HG03039 (cell line): Measurements from ENCODE around the gene ZNF202.
"Not testable (repeated sequence)": the region's sequence is repeated elsewhere in the genome, so short reads cannot be mapped to it uniquely, and the experiment has no call there.

ENCODE experiments used
- ATAC-seq: cut with Tn5 transposase; IDR thresholded peaks from one replicate; pipeline ENCODE4 v1.9.1; 2021; ENCODE audit warnings: mild to moderate bottlenecking, moderate library complexity; ENCODE audit not compliant: unreplicated experiment

ZNF202 gene

DNA sequence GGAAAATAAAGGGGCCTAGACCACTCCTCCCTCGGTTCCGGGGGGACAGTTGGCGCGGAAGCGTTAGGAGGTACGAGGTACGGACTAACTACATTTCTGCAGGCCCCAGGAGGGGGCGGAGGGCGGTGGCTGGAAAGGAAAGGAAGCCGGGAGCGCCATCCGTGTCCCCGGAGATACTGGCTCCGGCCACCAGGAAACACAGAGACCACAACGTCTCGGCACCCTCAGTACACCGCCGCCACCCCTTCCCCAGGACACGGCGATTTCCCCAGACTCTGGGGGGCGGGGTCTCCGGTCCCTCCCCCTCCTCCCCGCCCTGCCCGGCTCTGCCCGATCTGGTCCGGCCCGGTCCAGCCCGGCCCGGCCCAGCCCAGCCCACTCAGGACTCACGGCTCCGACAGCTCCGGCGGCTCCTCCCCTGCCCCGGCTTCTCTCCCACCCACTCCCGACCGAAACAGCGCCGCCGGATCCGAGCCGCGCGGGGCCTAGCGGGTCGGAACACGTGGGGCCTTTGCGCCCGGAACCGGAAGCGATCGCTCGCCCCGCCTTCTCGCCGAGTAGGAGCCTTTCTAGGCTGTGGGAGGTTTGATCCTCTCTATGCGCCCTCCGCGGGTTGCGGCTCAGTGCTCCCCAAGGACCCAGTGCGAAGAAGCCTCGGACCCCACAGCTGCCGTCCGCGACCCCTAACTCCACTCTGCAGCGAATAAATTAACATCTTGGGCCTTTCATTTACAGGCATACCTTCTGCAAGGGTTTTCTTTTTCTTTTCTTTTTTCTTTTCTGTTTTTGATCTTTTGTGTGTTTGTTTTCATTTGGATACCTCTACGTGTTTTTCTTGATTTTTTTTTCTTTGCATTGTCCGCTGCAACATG lies at the start of gene ZNF202:
Gene ZNF202, minus strand, starts transcription at position 502 of the 872 bp plus-strand sequence. CDS start 10,772 bp downstream, outside the sequence.
- peak; percentile 99 for ATAC-seq

DNA sequence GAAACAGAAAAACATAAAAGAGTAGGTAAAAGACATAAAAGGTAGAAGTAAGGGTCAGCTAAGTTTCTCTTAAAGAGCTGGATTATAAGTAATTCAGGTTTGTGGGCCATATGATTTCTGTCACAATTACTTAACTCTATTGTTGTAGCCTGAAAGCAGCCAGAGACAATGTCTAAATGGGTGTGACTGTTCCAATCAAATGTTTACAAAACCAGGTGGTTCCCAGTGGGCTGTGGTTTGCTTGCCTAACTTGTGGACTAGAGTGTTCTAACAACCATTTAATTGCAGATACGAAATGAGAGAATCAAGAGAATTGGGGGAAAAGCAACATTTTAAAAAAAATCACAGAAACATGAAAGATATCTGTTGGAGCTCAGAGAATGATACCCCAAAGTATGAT lies 42.1 kb upstream of the ZNF202 start:
- no peak for ATAC-seq

DNA sequence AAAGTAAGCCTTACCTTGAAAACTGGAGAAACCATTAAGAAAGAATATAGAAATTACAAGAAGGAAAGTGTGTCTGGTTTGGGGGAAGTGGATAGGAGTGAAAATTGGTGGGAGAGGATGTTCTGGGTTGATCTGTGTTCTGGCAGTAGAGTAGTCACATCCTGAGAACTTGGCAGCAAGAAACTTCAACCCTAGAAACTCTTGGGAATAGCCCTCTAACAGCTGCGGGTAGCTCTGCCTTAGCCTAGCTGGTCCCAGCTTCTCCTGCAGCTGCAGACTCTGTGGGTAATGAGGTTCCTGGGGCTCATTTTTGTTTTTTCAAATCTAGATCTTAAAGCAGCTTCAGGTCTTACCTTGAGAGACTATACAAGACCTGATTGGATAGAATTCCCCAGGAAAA lies 37.1 kb upstream of the ZNF202 start:
- ATAC-seq, result no peak

DNA sequence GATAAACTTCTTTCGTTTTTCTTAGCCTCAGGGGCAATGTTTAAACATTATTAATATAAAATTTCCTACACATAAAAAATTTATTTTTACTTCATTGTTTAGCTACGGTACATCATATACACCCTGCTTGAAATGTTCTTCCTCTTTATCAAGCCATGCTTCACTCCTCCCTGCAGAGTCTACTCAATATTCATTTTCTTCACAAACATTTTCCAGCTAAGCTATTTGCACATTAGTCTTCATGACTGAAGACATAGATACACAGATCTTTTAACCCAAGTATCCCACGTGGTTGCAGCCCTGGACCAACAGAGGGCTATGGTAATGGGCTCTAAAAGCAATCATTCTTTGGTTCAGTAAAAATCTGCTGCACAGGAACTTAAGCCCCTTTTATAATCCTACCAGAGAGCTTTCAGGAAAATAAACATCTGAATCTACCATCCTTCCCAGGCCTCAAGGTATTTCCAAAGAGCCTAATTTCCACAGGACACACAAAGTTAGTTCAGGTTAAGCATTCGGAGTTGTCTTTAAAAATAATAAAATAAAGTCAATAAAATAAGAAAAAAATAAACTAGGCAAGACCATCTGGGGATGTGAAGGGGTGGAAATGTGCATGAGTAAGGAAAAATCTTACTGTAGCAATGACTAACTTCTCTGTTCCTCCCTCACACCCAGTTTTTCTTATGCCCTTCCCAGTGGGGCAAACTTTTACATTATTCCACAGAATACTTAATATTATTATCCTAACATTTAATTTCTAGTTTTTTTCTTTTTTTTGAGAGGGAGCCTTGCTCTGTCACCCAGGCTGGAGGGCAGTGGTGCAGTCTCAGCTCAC lies 34.5 kb upstream of the ZNF202 start:
- ATAC-seq, result no peak

DNA sequence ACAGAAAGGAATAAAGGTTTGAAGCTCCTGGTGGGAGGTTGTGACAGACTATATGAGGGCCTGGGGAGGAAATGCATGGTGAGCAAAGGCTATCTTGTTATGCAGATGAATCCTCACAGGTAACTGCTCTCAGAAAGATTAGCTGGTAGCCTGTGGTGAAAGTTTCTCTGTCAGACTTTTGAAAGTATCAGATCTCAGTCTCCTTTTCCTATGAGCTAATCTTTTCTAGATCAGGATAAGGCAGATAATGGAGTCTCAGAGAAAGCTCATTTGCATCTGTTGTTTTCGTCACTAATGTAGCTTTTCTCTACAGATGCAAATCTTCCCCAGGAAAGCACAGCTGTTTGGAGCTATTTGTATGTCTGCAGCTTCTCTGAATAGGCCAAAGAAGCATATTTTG lies 33.8 kb upstream of the ZNF202 start:
- ATAC-seq, result peak; percentile 53

DNA sequence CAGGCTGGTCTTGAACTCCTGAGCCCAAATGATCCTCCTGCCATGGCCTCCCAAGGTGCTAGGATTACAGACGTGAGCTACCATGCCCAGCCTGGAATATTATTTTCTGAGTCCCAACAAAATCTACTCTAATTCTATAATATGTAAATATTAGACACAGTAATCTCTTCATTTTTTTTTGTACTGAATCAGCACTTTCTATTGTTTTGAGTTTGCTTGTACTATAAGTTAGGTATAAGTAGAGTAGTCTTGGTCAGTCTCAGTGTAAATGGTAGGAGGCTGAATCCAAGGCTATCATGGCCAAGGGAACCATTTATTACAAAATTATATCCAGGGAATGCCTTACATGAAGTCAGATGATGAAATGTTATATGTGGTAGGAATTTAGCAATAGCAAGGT lies 32.5 kb upstream of the ZNF202 start:
- ATAC-seq, result no peak

DNA sequence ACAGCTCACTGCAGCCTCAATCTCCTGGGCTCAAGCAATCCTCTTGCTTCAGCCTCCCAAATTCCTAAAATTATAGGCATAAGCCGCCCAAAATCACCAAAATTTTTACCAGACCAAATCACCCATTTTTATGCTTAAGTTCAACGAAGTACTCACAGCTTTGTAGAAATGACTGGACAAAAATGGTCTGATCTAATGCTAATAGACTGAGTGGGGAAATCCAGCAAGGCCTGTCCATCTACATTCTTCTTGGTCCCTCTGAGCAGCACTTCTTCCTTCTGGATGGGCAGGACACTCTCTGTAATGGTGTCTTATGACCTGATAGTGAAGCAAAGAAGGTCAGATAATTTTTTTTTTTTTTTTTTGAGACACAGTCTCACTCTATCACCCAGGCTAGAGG lies 31.6 kb upstream of the ZNF202 start:
- no peak for ATAC-seq

DNA sequence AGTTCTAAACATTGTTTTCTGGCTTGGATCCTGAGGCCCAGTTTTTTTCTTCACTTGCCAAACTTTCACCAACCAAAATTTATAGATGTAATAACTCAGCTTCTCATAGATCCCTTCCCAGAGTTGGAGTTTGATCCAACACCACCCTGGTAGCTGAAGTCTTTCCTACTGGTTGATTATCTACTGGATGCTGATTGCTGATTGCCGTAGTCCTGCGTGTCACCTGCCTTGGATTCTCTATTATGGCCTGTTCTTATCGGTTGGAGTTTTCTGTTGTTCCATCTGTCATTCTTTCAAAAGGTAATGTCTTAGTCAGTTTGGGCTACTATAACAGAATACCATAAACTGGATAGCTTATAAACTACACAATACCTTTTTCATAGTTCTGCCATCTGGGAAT lies 30.2 kb upstream of the ZNF202 start:
- no peak for ATAC-seq

DNA sequence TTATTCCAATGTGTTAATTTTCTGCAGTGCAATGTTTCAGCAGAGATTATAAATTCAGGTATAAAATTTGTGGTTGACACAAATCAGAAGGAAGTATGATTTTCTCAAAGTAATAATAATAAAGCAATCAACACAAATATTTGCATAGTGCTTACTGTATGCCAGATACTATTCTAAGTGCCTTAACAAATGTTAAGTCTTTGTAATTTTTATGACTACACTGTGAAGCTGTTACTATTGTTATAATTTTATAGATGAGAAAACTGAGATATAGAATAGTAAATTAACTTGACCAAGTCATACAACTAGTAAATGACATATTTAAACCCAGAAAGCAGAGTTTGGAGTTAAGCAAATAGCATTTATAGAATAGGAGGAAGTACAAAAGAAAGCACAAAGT lies 29.3 kb upstream of the ZNF202 start:
- no peak for ATAC-seq

DNA sequence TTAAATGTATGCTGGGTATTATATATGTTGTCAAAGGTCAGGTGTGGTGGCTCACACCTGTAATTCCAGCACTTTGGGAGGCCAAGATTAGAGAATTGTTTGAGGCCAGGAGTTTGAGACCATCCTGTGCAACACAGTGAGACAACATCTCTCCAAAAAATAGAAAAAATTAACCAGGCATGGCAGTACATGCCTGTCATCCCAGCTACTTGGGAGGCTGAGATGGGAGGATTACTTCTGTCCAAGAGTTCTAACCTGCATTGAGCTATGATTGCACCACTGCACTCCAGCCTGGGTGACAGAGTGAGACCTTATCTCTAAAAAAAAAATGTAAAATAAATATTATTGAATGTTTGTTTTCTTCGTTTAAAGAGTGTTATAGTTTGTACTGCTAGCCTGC lies 24.1 kb upstream of the ZNF202 start:
- ATAC-seq, result no peak

DNA sequence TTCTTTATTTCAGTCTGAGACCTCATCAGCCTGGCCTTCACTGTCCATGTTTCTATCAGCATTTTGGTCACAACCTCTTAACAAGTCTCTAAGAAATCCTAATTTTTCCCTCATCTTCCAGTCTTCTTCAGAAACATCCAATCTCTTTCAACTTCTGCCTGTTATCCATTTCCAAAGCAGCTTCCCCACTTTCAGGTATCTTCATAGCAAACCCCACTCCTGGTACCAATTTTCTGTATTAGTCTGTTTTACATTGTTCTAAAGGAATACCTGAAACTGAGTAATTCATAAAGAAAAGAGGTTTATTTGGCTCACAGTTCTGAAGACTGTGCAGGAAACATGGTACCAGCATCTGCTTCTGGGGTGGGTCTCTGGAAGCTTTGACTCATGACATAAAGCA lies 21.0 kb upstream of the ZNF202 start:
- ATAC-seq, result no peak

DNA sequence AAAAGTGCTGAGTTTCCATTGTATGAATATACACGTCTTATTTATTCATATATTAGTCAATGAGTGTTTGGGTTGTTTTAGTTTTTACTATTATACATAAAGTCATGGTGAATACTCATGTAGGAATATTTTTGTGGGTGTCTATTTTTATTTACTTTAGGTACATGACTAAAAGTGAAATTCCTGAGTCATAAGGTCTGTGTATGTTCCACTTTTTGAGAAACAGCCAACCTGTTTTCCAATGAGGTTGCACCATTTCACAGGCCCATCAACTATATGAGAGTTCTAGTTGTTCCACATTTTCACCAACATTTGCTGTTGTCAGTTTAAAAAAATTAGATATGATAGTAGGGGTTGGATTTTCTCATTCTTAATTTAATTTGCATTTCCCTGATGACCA lies 19.4 kb upstream of the ZNF202 start:
- ATAC-seq, result peak; percentile 79

DNA sequence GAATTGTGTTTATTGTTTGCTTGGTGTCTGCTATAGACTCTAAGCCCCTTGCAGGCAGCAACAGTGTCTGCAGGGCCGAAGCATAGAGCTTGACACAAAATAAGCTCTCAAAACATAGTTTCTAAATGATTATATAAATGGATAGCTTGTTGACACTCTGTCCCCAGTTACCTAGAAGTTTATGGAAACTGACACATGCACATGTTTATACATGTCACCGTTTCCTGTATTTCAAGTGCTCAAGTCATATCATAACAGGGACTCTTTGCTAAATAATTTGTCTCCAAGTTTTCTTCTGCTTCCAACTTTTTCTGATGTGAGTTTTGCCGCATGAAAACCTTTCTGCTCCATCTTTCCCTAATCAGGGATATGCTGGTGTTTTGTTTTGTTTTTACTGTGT lies 16.5 kb upstream of the ZNF202 start:
- ATAC-seq, result no peak

DNA sequence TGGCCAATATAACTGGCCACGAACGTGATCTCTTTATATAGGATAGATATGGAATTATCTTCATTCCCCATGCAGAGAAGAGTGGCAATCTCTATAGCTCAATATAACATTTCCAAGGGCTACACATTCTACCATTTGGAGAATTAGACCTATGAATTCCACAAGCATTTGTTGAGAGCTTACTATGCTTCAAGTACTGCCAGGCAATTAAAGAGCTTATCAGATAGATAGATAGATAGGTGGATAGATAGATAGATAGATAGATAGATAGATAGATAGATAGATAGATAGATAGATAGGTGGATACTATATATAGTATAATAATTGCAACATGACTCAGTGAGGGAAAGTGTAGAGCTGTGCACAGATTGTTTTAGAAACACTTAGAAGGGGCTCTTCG lies 14.4 kb upstream of the ZNF202 start:
- ATAC-seq, result no peak

DNA sequence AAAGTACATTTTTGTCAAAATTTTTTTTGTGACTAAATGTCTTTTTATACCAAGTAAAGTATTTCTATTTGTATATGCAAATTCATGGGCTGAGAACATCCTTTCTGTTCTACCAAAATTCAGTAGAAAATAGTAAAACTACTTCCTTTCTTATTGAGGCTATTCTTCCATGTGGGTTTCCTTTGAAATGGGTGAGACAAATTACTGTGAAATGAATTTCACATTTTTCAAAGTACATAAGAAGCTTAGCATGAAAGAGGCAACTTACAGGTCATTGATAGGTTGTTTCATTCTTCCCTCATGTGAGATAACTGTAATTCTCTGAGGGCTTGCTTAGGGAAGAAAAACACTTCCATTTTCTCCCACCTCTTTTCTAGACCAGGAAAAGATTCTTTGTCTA lies 13.9 kb upstream of the ZNF202 start:
- no peak for ATAC-seq

DNA sequence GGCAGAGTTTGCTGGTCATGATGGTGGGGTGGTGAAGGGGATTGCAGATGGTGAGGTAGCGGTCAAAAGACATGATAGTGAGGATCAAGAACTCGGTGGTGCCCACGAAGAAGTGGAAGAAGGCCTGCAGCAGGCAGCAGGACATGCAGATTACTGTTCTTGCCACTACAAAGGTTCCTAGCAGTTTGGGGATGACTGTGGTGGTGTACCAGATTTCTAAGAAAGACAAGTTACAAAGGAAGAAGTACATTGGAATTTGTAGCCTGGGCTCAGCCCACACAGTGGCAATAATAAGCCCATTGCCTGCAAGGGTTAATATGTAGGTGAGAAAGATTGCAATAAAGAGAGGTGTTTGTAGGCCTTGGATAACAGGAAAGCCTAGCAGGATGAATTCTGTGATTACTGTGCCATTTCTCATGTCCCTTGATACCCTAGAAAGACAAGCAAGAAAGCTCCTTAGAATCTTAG lies 12.7 kb upstream of the ZNF202 start, which contains the start of gene OR6X1:
Gene OR6X1, minus strand, starts transcription at position 418 of the 468 bp plus-strand sequence. Its CDS starts 0 bp downstream, at position 418.
- ATAC-seq, result no peak

DNA sequence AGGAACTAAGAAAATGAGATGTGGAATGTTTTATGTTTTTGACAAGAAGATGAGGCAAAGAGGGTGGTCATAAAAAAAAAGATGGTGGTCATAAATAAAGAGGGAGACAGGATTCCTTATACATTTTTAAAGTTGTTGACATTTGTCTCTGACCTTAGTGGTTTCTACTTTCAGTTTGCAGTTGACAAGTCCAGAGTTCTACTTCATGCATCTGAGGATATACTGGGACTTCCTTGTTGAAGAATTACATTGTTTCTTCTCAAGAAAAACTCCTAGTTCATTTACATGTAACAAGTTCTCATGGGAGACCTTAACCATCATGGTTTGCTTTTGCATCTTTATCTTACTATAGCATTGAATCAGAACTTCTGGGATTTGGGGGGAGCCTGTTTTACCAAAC lies 11.7 kb upstream of the ZNF202 start:
- no peak for ATAC-seq

DNA sequence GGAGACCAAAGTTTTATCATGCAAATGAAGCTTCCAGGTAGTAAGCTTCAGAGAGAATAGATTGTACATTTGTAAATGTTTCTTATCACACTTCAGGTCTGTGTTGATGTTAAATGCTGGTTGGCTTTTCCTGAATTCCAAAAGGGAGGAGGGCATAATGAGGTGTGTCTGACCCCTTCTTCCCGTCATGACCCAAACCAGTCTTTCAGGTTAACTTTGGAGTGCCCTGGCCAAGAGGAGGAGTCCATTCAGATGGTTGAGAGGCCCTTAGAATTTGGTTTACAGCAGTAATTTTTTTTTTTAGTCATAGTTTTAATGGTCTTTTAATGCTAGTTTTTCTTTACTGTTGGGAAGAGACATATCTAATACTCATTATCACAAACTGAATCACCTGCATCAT lies 10.3 kb upstream of the ZNF202 start:
- ATAC-seq, result no peak

DNA sequence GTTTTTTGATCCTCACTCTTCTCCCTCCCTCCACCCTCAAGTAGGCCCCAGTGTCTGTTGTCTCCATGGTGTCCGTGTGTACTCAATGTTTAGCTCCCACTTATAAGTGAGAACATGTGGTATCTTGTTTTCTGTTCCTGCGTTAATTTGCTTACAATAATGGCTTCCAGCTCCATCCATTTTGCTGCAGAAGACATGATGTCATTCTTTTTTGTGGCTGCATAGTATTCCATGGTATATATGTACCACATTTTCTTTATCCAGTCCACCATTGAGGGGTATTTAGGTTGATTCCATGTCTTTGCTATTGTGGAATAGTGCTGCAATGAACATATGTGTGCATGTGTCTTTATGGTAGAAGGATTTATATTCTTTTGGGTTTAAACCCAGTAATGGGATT lies 6.9 kb upstream of the ZNF202 start:
- not testable (repeated sequence) for ATAC-seq

DNA sequence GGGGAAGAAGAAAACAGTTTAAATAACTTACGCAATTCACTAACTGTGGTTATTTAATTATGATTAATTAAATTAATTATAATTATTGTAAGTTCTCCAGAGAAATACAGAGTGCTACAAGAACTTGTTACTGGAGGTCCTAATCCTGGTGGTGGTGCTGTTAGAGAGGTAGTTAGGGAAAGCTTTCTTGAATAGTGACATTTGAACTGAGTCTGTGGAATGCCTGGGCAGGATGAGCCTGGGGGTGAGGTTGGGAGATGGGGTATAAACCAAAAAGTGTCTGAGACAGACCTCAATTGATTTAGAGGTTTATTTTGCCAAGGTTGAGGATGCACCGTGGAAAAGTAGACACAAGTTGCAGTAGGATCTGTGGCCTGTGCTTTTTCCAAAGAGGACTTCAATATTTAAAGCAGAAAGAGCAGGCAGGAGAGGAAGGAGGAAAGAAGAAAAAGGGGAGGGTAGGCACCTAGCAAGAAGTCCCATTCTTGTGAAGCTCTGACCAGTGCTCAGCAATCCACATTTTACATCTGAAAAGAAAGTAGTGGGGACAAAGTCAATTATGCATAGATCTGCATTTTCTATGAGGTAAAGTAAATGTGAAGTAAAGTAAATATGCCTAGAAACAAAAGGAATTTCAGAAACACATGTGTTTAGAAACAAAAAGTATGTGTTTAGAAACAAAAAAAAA lies 4.4 kb upstream of the ZNF202 start:
- no peak for ATAC-seq

DNA sequence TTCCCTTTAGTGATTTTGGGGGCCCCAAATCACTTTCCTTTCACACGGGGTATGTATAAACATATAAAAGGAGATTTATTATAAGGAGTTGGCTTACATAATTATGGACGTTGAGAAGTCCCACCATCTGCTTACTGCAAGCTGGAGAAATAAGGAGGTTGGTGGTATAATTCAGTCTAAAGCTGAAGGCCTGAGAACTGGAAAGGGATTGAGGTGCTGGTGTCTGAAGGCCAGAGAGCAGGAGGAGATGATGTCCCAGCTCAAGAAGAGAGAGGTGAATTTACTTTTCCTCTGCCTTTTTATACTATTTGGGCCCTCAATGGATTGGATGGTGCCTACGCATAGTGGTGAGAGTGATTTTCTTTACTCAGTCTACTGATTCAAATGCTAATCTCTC lies 1.3 kb upstream of the ZNF202 start:
- no peak for ATAC-seq
